ENCODE measurements around the gene ETV5.
"Not testable (repeated sequence)": the region's sequence is repeated elsewhere in the genome, so short reads cannot be mapped to it uniquely, and the experiment has no call there.

Gene ETV5

DNA sequence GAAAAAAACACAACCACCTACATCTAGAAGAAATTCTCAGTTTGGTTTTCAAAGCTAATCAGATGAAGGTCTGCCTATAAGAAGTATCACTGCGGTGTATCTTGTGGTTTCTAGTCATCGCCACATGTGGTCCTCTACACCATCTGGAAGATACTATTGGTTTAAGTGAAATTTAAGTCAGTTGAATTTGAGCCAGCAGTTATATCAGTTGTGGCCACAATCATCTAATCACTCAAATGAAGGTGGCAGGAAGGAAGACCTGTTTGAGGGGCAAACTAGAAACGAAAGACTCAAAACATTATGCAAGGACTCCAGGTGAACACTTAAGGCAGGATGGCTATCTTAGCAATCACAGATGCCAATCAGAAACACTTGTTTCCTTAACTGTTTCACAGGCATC is 48.7 kb downstream of the ETV5 start:
- FAIRE-seq, result no peak

DNA sequence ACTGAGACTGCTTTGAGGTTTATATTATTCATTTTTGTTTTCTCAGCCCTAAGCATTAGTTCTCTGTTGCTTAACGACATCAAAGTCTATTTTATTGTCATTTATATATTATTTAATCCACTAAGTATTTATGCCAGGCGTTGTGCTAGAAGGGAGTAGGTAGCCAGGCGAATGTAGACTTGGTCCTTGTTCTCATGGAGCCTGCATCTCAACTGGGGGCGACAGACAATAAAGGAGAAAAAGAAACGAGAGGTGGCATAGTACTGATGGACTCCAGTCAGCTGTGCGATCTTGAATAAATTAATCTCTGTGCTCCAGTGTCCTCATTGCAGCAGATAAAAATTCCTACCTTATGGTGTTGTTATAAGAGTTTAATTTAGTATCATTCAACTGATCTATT is 49.7 kb downstream of the ETV5 start:
- no peak for FAIRE-seq

DNA sequence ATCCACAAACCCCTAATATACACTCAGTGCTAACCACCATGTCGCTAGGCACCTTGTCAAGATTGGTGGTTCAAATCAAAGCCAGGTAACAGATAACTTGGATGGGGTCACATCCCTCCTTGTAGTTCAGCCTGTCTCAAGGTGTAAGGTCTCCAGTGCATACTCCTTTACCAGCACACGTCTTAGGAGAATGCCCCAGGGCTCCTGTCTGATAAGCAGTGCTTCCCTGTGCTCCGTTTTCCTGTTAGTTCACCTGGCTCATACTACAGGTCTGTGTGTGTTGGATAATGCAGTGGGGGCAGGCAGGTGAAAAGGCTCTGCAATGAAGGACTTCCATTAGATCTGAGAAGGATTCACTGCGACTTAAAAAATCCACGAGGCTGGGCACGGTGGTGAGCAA is 50.7 kb downstream of the ETV5 start:
- no peak for FAIRE-seq

DNA sequence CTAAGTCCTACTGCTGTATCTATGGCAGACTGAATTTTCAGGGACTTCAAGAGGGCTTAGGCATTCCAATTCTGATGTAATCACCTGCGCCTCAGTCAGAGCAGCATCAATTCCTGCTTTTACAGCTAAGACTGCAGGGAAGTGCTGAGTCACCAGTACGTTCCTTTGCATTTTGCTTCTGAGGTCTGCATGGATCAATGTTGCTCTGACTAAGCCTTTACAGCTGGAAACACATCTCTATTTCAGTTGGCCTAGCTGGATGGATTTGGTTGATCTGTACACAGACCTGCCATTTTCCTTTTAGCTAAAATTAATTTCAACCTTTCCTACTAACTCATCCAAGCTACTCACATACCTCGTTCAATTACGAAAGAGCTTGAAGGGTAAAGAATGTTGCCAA is 51.3 kb downstream of the ETV5 start:
- FAIRE-seq, result no peak

DNA sequence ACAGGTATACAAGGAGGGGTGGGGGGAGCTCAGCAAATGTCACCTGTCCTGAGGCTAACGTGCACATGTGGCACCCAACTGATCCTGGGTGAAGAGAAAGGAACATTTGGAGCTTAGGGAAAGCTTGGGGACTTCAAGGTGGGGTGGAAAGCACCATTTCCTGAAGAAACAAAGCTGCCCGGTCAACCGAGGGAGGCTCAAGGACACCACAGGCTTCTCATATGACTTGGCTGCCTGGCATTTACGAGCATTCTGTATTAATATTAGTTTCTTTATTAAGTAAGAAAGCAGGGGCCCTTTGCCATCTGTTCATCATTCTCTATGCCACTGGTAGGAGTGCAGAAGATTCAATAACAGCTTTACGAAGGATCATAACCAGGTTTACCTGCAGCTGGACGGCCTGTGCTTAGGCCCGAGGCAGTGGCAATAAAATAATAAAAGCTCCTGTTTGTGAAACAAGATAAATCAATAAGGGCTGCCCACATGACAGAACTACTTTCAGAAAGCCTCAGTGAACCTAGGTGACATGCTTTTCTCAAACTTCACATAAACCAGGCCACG is 54.0 kb downstream of the ETV5 start:
- FAIRE-seq, result no peak

DNA sequence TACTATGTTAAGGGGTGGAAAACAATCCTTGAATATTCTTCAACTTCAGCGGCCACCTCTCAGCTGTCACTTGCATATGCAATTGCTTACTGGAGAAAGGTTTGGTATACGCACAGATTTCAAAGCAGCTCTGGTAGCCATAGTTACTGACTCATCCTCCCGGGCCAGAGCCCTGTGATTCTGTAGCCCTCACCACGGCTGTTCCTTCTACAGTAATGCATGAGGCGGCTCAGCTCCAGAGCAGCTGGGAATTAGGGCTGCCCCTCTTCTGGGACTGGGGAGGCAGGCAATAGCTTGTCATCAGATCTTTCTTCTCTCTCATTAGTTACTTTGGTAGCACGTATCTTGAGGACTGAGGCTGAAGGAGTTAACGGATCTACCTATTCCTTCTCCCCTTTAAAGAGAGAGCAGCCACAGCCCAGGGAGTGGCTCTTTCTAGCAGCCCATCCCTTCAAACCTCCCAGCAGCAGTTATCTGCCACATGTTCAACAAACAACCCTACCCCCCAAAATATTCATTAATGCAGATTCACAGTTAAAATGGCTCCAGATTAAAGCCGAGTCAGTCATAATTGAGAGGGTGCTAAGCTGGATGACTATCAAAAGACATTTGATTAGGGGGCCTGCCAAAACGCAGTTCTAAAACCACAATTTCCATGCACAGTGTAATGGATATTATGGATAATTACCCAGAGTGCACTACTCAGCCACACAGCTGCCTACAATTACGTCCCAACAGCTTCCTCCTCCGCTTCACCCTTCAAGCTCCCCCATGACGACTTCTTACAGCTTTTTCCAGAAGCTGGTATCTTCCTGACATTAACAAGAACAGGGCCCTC is 54.7 kb downstream of the ETV5 start:
- FAIRE-seq, result no peak

DNA sequence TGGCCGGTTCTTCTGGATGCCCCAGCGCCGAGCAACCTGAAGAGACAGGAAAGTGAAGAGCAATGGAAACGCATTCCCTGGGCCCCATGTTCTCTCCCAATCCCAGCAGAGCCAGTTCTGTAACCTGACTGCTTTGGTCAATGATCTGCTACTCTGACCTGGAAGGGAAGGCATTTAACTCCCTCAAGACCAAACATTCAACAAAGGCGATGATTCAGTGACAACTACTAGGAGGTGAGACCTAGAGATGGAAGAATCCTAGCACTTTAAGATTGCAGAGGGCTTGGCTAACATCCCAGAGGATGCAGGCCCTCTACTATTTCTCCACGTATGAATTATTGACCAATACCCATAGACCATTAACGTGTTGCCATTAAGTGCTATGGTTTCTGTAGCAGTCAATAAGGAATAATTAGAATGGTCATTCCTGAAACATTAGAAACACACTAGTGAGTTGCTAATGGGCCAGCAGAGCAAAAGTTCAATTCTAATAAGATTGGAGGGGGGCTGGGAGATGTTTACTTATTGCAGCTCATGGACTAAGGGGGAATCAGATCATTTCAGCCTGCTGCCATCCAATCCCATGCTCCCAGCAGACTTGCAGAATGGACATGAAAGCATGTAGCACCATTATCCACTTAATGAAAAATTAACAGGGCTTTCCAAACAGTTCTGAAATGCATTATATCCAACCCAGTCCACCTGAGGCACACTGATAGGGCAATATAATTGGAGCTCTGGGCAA is 56.6 kb downstream of the ETV5 start:
- FAIRE-seq, result no peak

DNA sequence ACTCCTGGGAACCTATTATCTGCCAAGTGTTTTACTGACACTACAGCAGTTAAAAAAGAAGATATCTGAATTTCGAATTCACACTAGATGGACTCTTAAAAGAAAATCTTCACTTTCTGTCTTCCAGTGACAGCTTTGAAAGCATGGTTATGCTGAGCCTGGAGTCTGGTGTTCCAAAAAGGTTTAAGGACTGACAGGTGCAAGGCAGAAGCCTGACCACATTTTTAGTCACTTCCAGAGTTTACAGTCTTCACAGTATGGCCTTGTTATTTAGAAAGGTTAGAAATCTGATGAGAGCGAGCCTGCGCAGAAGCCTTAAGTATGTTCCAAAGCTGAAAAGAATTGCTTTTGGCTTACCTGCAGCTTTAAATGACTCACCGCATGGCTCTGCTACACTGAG is 59.9 kb downstream of the ETV5 start:
- FAIRE-seq, result no peak

DNA sequence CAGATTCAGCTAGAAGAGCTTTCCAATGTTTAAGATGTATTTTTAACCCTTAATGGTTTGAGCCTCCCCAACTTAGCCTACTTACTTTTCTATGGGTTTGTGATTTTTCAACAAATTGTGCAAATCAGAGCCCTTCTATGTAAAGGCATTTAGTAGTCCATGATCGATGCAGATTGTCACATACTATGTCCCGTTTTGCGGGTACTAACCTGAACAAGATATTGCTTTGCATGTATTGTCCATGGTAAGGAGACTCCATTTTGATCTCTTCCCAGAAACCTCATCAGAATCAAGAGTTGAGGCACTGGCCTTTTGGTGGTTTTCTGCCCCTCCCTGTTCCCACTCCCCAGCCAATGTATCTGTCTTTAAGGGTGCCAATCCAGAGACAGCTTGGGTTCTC is 60.8 kb downstream of the ETV5 start:
- FAIRE-seq, result no peak

DNA sequence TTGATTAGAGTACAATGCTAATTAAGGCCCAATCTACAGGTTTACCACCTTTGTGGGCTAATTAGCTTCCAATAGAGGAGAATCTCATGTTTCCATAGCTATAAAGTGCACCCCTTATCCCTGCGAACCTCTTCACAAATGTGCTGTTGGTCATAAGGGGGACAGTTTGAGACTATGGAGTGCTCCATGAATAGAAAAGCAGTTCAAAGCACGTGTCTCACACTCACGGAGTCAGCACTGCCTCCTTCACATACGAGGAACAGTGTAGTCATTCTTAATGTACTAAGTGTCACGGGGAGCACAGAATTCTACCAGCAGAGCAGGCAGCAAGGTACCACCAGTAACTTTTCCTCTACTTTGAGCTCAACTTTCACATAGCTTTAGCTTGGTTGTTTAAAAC is 62.1 kb downstream of the ETV5 start:
- FAIRE-seq, result no peak

DNA sequence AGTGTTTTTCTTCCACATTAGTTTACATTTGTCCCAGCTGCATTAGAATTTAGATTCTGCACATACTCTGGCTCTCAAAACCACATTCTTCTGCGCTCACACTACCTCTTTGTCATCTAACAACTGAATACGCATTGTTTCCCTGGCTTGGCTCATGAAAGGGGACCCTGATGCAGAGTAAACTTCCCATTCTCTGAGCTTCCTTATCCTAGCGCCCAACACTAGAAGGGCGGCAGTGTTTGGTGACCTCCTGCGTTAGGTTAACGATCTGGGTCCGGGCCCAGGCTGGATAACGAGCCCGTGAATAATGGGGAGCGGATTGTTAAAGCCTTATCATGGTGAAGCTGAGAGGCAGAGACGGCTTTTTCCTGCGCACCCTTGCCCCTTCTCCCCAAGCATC is 63.9 kb downstream of the ETV5 start:
- FAIRE-seq, result no peak

DNA sequence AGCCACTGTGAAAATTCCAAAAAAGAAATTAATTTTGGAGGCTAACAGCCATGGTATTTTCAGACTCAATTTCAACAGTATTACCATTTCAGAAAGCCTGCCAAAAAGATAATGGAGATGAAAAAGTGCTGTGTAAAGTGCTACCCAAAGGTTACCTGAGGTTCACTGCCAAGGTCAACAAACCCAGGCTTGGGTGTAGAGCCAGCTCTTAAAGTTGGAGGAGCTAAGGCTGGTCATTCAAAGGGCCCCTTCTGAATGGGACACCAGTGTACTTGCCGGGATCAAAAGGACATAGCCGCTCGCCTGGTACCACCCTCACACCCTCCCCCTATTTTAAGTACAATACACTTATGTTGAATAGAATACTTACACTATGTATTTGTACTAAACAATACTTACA is 64.5 kb downstream of the ETV5 start:
- no peak for FAIRE-seq

DNA sequence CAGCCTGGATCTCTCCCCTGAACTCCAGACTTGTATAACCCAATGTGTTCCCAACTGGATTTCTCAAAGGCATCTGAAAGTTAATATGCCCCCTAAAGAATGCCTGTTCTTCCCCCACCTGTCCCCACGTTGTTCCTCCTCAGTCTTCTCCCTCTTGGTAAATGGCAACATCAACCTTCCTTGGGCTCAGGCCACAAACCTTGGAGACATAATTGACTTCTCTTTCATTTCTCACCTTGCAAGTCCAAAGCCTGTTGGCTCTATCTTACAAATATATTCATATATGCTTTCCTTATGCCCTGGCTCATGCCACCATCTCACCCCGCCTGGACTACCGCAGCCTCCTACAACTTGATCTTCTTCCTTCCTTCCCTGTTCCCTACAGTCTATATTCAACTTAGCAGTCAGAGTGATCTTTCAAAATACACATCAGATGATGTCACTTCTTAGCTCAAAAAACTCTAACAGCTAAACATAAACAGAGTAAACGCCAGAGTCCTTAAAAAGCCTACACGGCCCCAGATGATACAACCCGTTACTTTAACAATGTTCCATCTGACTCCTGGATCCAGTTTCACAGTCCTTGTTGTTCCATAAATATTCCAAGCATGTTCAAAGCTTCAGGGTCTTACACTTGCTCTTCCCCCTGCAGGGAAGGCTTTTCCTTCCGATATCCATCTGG is 66.2 kb downstream of the ETV5 start:
- FAIRE-seq, result no peak

DNA sequence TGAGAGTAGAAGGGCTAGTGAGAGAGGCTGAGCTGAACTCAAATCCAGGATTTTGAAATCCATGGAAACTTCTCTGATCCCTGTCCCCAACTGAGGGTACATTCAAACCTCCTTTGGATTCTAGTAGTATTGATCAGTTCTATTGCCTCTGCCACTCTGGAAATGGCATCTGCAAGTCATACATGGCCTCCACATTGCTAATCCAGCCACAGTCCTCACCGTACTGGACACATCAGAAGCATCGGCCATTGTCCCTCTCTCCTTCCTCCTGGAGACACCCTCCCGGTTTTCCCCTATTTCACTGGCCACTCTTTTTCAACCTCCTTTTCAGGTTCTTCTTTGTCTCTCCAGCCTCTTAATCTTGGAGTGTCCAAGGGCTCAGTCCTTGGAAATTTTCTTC is 66.9 kb downstream of the ETV5 start:
- FAIRE-seq, result no peak

DNA sequence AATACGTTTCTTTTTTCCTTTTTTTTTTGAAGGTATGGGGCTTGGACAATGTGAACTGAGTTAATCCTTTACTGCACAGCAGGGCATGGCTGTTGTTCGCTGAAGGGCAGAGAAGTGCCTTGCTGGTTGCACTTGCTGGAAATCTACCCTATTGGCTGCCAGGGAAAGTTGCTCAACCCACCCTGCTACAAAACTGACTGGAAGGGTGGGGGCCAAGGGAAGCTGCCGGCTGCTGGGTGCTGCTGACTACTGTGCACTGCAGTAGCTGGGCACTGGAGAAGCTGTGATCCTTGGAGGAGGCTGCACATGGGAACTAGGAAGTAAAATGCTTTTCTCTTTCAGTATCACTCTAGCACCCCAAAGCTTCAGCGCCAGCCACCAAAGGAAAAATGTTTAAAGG is 70.5 kb downstream of the ETV5 start:
- FAIRE-seq, result no peak

DNA sequence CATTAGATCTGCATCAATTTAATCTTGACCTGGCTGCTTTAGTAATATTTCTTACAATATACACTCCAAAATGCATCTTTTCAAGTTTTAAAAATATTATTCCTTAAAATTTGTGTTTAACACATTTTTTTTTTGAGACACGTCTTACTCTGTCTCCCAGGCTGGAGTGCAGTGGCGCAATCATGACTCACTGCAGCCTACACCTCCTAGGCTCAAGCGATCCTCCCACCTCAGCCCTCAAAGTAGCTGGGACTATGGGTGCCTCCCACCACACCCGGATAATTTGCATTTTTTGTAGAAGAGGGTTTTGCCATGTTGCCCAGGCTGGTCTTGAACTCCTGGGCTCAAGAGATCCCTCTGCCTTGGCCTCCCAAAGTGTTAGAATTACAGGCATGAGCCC is 73.6 kb downstream of the ETV5 start:
- no peak for FAIRE-seq

DNA sequence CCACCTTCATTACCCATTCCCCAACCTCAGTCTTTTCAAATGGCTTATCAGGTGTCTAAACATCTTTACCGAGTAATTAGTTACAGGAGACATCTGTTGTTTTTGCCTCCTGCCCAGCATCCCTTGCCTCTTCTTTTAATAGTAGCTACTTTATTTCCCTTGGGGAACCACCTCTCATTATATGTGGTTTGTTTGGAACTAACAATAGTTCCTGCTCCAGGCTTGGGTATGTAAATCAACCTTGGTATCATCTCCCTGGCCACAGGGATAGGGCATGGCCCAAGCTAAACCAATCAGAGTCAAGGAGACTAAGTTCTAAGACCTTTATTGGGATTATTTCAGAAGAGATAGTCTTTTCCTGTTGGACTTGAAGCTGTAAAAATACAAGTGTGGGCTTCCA is 76.6 kb downstream of the ETV5 start:
- FAIRE-seq, result no peak

DNA sequence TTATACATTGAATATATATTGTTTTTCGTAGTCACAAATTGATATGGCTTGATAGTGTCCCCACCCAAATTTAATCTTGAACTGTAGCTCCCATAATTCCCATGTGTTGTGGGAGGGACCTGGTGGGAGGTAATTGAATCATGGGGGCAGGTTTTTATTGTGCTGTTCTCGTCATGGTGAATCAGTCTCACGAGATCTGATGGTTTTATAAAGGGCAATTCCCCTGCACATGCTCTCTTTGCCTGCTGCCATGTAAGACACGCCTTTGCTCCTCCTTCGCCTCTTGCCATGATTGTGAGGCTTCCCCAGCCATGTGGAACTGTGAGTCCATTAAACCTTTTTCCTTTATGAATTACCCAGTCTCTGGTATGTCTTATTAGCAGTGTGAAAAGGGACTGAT is 82.9 kb downstream of the ETV5 start:
- not testable (repeated sequence) for FAIRE-seq

DNA sequence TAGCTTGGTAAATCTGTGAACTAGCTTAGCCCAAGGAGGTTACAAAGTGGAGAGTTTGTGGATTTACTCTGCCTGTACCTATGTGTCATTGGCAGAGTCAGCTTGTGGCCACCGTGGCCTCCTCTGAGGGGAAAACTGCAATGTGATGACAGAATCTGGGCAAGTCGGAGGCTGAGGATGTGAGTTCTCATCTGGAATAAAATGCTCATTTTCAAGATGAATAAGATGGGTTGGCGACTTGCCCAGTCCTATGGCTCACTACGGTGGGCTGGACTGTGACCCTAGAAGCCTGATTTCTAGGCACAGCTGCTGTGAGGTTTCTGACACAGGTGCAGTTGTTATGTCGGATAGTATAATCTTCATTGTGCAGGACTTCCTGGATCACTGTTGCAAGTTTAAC is 83.7 kb downstream of the ETV5 start:
- no peak for FAIRE-seq

DNA sequence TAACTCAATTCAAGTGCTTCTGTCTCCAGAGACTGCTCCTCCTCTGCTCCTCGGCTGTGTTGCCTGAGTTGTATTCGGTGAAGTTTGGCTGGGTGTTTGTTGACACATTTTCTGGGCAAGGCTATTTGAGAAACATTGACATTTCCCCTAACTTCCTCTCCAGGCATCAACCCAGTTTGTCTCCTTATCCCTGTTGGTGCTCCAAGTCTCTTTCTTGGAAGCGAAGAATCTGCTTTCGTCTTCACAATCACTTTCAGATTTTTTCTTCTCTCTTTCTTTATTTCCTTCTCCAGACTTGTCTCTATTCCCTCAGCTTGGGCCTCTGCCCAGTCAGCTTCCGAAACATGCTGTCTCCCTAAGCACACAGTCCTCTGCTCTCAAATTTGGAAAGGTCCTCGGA is 84.7 kb downstream of the ETV5 start:
- no peak for FAIRE-seq

DNA sequence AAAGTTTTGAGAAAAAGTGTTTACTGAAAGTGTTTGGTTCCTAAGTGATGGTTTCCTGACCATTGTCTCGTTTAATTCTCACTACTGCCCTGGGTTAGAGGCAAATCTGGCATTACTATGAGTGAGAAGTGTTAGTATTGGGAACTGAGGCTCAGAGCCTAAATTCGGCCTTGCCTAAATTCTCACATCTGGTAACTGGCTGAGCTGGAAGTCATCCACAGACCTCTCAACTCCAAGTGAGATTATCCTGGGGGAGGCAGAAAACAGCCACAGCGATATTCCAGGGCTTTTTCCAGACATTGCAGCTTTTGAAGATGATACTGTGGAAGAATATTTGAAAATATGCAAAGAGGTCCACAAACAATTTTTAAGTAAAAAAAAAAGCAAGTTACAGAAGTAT is 86.0 kb downstream of the ETV5 start:
- FAIRE-seq, result no peak

DNA sequence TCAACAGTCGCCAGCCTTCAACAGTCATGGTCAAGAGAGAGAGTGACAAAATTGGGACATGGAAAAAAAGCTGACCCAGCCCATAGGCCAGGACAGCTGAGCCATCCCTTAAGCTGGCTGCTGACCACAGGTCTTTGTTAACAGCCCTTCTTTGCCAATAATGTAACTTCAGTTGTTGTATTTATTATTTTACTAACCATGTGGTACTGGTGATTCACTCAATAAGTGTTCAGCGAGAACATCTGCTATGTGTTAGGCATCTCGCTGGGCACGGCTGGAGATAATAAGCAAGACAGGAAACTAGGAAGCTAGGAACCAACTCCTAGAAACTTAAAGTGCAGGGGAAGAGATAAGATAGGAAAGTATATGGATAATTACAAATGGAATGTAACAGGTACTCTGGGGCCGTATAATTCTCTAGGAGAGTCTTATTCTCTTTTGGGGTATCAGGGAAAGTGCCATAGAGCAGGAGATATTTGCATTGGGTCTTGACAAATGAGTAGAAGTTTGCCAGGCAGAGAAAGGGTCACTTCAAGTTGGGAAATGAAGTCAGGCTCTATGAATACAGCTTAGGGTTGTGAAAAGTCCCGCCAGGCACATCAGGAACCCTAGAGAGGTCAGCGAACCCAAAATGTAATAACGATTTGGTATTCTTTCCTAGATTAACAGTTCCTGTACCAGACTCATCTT is 87.1 kb downstream of the ETV5 start:
- FAIRE-seq, result no peak

DNA sequence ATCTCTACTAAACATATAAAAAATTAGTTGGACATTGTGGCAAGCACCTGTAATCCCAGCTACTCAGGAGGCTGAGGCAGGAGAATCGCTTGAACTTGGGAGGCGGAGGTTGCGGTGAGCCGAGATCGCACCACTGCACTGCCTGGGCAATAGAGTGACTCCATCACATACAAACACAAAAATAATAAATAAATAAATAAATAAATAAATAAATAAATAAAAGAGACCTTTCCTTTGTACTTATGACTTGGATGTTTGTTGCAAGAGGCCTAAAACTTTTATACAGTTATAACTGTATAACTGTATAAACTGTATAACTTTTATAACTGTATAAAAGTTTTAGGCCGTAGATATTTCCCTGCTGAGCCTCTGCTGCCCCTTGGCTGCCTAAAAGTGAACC is 87.6 kb downstream of the ETV5 start:
- FAIRE-seq, result not testable (repeated sequence)

Measured in colon (tissue), 2 donors.